Lung (tissue), 12 donors: ENCODE data around the gene SRPK2. TPM values are rescaled to one million over a fixed set of nuclear protein-coding genes. Genes with fewer than 3 reads are reported as not detected.

Experiments used
- ATAC-seq: fragments of 200-7000 bp; cut with Tn5 transposase; one replicate; pipeline ENCODE4 v1.9.1; 2020; ENCODE audit warnings: moderate number of reproducible peaks; ENCODE audit not compliant: insufficient read depth, low FRiP score
- DNase-seq, 3 donors: peaks; one replicate each; pipeline ENCODE4 v3.0.0-alpha.2; 2013 to 2017
- H3K27ac ChIP-seq, 2 donors: one replicate each; pipeline ENCODE4 v1.5.1; 2013; ENCODE audit warnings: mild to moderate bottlenecking in 2 of 2, moderate library complexity in 2 of 2, control low read depth in 1 of 2, inconsistent platforms in 1 of 2, low read depth in 1 of 2, low read length in 1 of 2
- H3K27me3 ChIP-seq, 3 donors: one replicate each; pipeline ENCODE4 v1.5.1; 2013; ENCODE audit warnings: low read length in 2 of 3; ENCODE audit not compliant: control insufficient read depth in 3 of 3, insufficient read depth in 3 of 3
- H3K36me3 ChIP-seq, 4 donors: one replicate each; pipeline ENCODE4 v1.5.1; 2013; ENCODE audit warnings: low read length in 4 of 4, mild to moderate bottlenecking in 1 of 4, moderate library complexity in 1 of 4; ENCODE audit not compliant: control insufficient read depth in 4 of 4, insufficient read depth in 4 of 4
- H3K4me1 ChIP-seq, 5 donors: one replicate each; pipeline ENCODE4 v1.5.1; 2013; ENCODE audit warnings: low read length in 5 of 5, mild to moderate bottlenecking in 2 of 5, moderate library complexity in 1 of 5; ENCODE audit not compliant: control insufficient read depth in 5 of 5, insufficient read depth in 5 of 5
- H3K4me3 ChIP-seq: one replicate; pipeline ENCODE4 v1.5.1; 2013; ENCODE audit warnings: mild to moderate bottlenecking, control low read depth, moderate library complexity
- H3K9ac ChIP-seq, 2 donors: one replicate each; pipeline ENCODE4 v1.5.1; 2013; ENCODE audit warnings: low read length in 2 of 2, control low read depth in 1 of 2; ENCODE audit not compliant: insufficient read depth in 1 of 2
- H3K9me3 ChIP-seq, 4 donors: one replicate each; pipeline ENCODE4 v1.5.1; 2013; ENCODE audit warnings: low read length in 3 of 4, mild to moderate bottlenecking in 1 of 4, moderate library complexity in 1 of 4; ENCODE audit not compliant: control insufficient read depth in 4 of 4, insufficient read depth in 3 of 4
- WGBS, 2 donors: extraction: QIAGEN DNeasy Blood & Tissue Kit; methylation state at CpG; one replicate each; pipeline ENCODE4 v1.1.7; 2013; 5-methylcytosine and 5-hydroxymethylcytosine counted together
- polyA plus RNA-seq, 2 donors: library from polyadenylated mRNA; stranded (reverse); fragments of 200-250 nt; gene quantifications; one replicate each; pipeline ENCODE4 v1.2.1, GENCODE V29; 2013
- total RNA-seq, 2 donors: library from RNA; depleted of rRNA in 1 of 2; stranded (reverse); fragments of >200 nt in 1 of 2; gene quantifications; one replicate each; pipeline ENCODE4 v1.2.1, GENCODE V29; 2014 to 2021
- TF ChIP-seq, protein P1 (sequence below): IDR thresholded peaks from 2 replicates; pipeline ENCODE4 v1.5.1; 2012; ENCODE audit warnings: mild to moderate bottlenecking; ENCODE audit errors: control extremely low read depth, extremely low read depth
- donor health status: control.
- donor health status: control.
- donor health status: Bipolar disorder and iron deficiency.
- donor health status: healthy.
- donor health status: DM: yes; HTN: yes; CAD: no.

Gene SRPK2
- total and polyA plus RNA-seq, 4 donors = 10.8 to 71.2 (median 23.2) TPM

- no peak for ATAC-seq
- H3K9ac ChIP-seq = no peak overlapping the region
- H3K27ac ChIP-seq = no peak overlapping the region
- TF ChIP-seq, protein P1, sequence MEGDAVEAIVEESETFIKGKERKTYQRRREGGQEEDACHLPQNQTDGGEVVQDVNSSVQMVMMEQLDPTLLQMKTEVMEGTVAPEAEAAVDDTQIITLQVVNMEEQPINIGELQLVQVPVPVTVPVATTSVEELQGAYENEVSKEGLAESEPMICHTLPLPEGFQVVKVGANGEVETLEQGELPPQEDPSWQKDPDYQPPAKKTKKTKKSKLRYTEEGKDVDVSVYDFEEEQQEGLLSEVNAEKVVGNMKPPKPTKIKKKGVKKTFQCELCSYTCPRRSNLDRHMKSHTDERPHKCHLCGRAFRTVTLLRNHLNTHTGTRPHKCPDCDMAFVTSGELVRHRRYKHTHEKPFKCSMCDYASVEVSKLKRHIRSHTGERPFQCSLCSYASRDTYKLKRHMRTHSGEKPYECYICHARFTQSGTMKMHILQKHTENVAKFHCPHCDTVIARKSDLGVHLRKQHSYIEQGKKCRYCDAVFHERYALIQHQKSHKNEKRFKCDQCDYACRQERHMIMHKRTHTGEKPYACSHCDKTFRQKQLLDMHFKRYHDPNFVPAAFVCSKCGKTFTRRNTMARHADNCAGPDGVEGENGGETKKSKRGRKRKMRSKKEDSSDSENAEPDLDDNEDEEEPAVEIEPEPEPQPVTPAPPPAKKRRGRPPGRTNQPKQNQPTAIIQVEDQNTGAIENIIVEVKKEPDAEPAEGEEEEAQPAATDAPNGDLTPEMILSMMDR = no peak
- H3K4me3 ChIP-seq = no peak overlapping the region
- WGBS, 2 donors = 93 to 95% methylated on average over 4 of the region's 4 CpGs
- no peaks in the 10 kb centered on the region for H3K9me3 ChIP-seq
- H3K4me1 ChIP-seq = peaks cover 0 to 15% (median 2%) of the 10 kb centered on the region in 5 donors
- no peak for DNase-seq
- H3K27me3 ChIP-seq = no peaks in the 10 kb centered on the region
- H3K36me3 ChIP-seq = peaks cover 3 to 10% (median 9%) of the 10 kb centered on the region in 4 donors
Measured at GRCh38 chr7:105126436-105126975, 262.2 kb downstream of the SRPK2 start.

DNA sequence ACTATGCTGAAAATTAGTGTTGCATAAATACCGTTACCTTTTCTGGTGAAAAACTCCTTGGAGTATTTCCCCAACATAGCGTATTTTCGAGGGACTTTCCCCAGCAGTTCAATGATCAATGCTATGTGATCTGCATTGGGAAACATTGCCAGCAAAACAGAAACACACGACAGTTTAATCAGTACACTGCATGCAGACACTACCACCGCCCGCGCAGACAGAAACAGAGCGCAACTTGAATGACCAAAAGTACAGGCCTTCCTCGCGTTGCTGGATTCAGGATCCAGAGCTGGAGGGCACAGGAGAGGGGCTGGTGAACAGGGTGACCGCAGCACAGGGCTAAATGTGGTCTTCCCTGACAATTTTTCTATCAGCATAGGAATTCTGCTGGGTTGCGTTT, 263.0 kb downstream of the SRPK2 start:
- TF ChIP-seq, protein P1 = no peak

GRCh38 chr7:105122619-105123018, 266.1 kb downstream of the SRPK2 start:
- peak in 2 of 3 donors; percentile 22 to 27 for DNase-seq
- no peak for ATAC-seq
- Histone ChIP-seq H3K4me1 (peaks cover 0 to 15% (median 2%) of the 10 kb centered on the region in 5 donors), H3K9ac (no peak overlapping the region), H3K9me3 (no peaks in the 10 kb centered on the region), H3K4me3 (no peak overlapping the region), H3K36me3 (peaks cover 6 to 15% (median 9%) of the 10 kb centered on the region in 4 donors), H3K27ac (no peak overlapping the region), H3K27me3 (no peaks in the 10 kb centered on the region)
- TF ChIP-seq, protein P1 = no peak
- WGBS, 2 donors = 76 to 81% methylated on average over 8 of the region's 8 CpGs

More for the DNA sequence above, 263.0 kb downstream of the SRPK2 start:
- Histone ChIP-seq H3K9ac (no peak overlapping the region), H3K4me3 (no peak overlapping the region), H3K27me3 (no peaks in the 10 kb centered on the region), H3K27ac (no peak overlapping the region), H3K9me3 (no peaks in the 10 kb centered on the region), H3K4me1 (peaks cover 0 to 15% (median 0%) of the 10 kb centered on the region in 5 donors), H3K36me3 (peaks cover 3 to 12% (median 9%) of the 10 kb centered on the region in 4 donors)
- DNase-seq (no peak), ATAC-seq (no peak)
- WGBS, 2 donors = 94 to 96% methylated on average over 12 of the region's 12 CpGs
